ENCODE results near the gene IGFL4.
A peak's percentile ranks its signal among the peaks of the same experiment; 100 is the strongest.

IGFL4 gene

GRCh38 chr19:46076951-46077814, 36.4 kb upstream of the IGFL4 start:
- ChIA-PET CTCF (interaction anchor here (0.5 to 4.7 kb wide), 35 partner anchors 11 to 504 kb away, joined by 3 to 69 read pairs (median 4); partner anchors contain the start of genes IGFL4 and PGLYRP1), POLR2A (ENCODE audit: low non-redundant PET) (no interaction called here)
- DNase-seq (ENCODE audit: low spot score) = peak; percentile 92
- peak; percentile 97 for TF ChIP-seq CTCF (conservative IDR thresholded peaks at IDR 0.05; ENCODE audit: low read depth)
- peak overlapping the region; percentile 50 for H3K27ac ChIP-seq

GRCh38 chr19:46076031-46076880, 35.5 kb upstream of the IGFL4 start:
- no peak for DNase-seq (ENCODE audit: low spot score)
- no peak for TF ChIP-seq CTCF (conservative IDR thresholded peaks at IDR 0.05; ENCODE audit: low read depth)
- H3K27ac ChIP-seq = no peak overlapping the region
- POLR2A ChIA-PET (ENCODE audit: low non-redundant PET) = no interaction called here
- CTCF ChIA-PET = interaction anchor here (0.5 to 4.7 kb wide), 13 partner anchors 10 to 196 kb away, joined by 3 to 69 read pairs (median 4); partner anchors contain the start of gene PGLYRP1

GRCh38 chr19:46073268-46073922, 32.6 kb upstream of the IGFL4 start:
- ChIA-PET CTCF (interaction anchor here (1.2 to 2.1 kb wide), 2 partner anchors 44 to 64 kb away, joined by 3 to 7 read pairs; no protein-coding TSS in a partner anchor), POLR2A (ENCODE audit: low non-redundant PET) (no interaction called here)
- no peak overlapping the region; the same call in 1 of the 2 replicates for H3K27ac ChIP-seq
- DNase-seq (ENCODE audit: low spot score) = no peak
- TF ChIP-seq CTCF (conservative IDR thresholded peaks at IDR 0.05; ENCODE audit: low read depth) = no peak

- TF ChIP-seq CTCF (conservative IDR thresholded peaks at IDR 0.05; ENCODE audit: low read depth) = no peak
- peak; percentile 81 for DNase-seq (ENCODE audit: low spot score)
- ChIA-PET CTCF (interaction anchor here (0.5 to 1.1 kb wide), 7 partner anchors 41 to 1155 kb away, joined by 3 to 7 read pairs (median 3); no protein-coding TSS in a partner anchor), POLR2A (ENCODE audit: low non-redundant PET) (interaction anchor here (0.6 kb wide), 1 partner anchor 360 kb away, joined by 5 read pairs; no protein-coding TSS in a partner anchor)
- H3K27ac ChIP-seq = no peak overlapping the region
Observed at GRCh38 chr19:46069806-46070341, 29.1 kb upstream of the IGFL4 start.

GRCh38 chr19:46068345-46069258, 27.8 kb upstream of the IGFL4 start:
- CTCF ChIA-PET = interaction anchor here (0.6 to 1.5 kb wide), 3 partner anchors 10 to 40 kb away, joined by 5 to 9 read pairs (median 6); no protein-coding TSS in a partner anchor
- no peak for TF ChIP-seq CTCF (conservative IDR thresholded peaks at IDR 0.05; ENCODE audit: low read depth)
- POLR2A ChIA-PET (ENCODE audit: low non-redundant PET) = no interaction called here
- H3K27ac ChIP-seq = peak overlapping the region; percentile 79
- DNase-seq (ENCODE audit: low spot score) = peak; percentile 94
